Caco-2 (cell line): ENCODE results near the gene NEUROG1. TPM values are rescaled to one million over a fixed set of nuclear protein-coding genes. Genes with fewer than 3 reads are reported as not detected.

Source experiments
- BruUV-seq: library from RNA; stranded (reverse); fragments of 400-500 nt; replicated peaks from 2 replicates; lab custom pipeline; 2021; lab: Mats Ljungman, UMichigan
- CTCF ChIA-PET: fragments of 300-600 bp; sonication (Branson Sonifier 250); formaldehyde crosslinking; loops from one replicate; lab custom pipeline; 2022; ENCODE audit warnings: antibody characterized with exemption; lab: Charles Lee
- POLR2A ChIA-PET: fragments of 300-600 bp; sonication (Branson Sonifier 250); formaldehyde crosslinking; loops from one replicate; lab custom pipeline; 2022; ENCODE audit warnings: antibody characterized with exemption; lab: Charles Lee
- DNase-seq, 2 experiments: peaks; one replicate each; pipeline versions ENCODE4 v3.0.0 to v3.0.0-alpha.2; 2020 to 2022
- H3K27me3 ChIP-seq: replicated peaks from 2 replicates; pipeline ENCODE4 v1.6.0; 2011; ENCODE audit warnings: low read length; ENCODE audit not compliant: control insufficient read depth, insufficient read depth
- H3K36me3 ChIP-seq: 2 replicates; pipeline ENCODE4 v1.5.1; 2011; ENCODE audit warnings: low read length; ENCODE audit not compliant: control insufficient read depth, insufficient read depth
- H3K4me1 ChIP-seq: fragments of 250-450 bp; sonication (Bioruptor Pico); 2 replicates; pipeline ENCODE4 v1.5.1; 2020; ENCODE audit warnings: mild to moderate bottlenecking
- H3K4me3 ChIP-seq: 2 replicates; pipeline ENCODE4 v1.5.1; 2011; ENCODE audit warnings: low read depth, mild to moderate bottlenecking, control low read depth, low read length
- H3K9me3 ChIP-seq: fragments of 250-450 bp; sonication (Bioruptor Pico); 2 replicates; pipeline ENCODE4 v1.5.1; 2020; ENCODE audit warnings: mild to moderate bottlenecking, moderate library complexity
- H3K27ac Mint-ChIP-seq: one replicate; pipeline ENCODE4 v1.8.0; 2022; ENCODE audit warnings: mixed read lengths; ENCODE audit not compliant: unreplicated experiment
- H3K27me3 Mint-ChIP-seq: one replicate; pipeline ENCODE4 v1.8.0; 2022; ENCODE audit warnings: mixed read lengths; ENCODE audit not compliant: insufficient read depth, unreplicated experiment
- H3K36me3 Mint-ChIP-seq: one replicate; pipeline ENCODE4 v1.8.0; 2022; ENCODE audit warnings: mild to moderate bottlenecking, mixed read lengths; ENCODE audit not compliant: insufficient read depth, unreplicated experiment
- H3K4me1 Mint-ChIP-seq: one replicate; pipeline ENCODE4 v1.8.0; 2022; ENCODE audit warnings: low read depth, mixed read lengths; ENCODE audit not compliant: unreplicated experiment
- H3K4me3 Mint-ChIP-seq: one replicate; pipeline ENCODE4 v1.8.0; 2022; ENCODE audit warnings: mild to moderate bottlenecking, moderate library complexity, mixed read lengths; ENCODE audit not compliant: unreplicated experiment
- H3K9me3 Mint-ChIP-seq: one replicate; pipeline ENCODE4 v1.8.0; 2022; ENCODE audit warnings: mixed read lengths; ENCODE audit not compliant: unreplicated experiment
- CTCF ChIP-seq, 2 experiments: fragments of 200-600 bp in 1 of 2; IDR thresholded peaks; 1 replicate in 1 of 2; 2 replicates in 1 of 2; pipeline versions ENCODE4 v1.5.1 to v1.8.0; 2011 to 2022; ENCODE audit warnings: antibody characterized with exemption in 1 of 2, control low read depth in 1 of 2, inconsistent platforms in 1 of 2, low read depth in 1 of 2, low read length in 1 of 2, mild to moderate bottlenecking in 1 of 2, moderate library complexity in 1 of 2; ENCODE audit not compliant: insufficient read depth in 1 of 2, severe bottlenecking in 1 of 2, unreplicated experiment in 1 of 2
- intact Hi-C: fragments of 100-400 bp; cut with micrococcal nuclease; formaldehyde crosslinking; loops from one replicate; pipeline ENCODE4 v1.10.0; 2022; ENCODE audit not compliant: unreplicated experiment
- total RNA-seq: library from RNA; stranded (reverse); gene quantifications from 2 replicates; pipeline ENCODE4 v1.2.3, GENCODE V29; 2022

The NEUROG1 gene
- total RNA-seq, 1 experiment from 2014 or later, result not detected

DNA sequence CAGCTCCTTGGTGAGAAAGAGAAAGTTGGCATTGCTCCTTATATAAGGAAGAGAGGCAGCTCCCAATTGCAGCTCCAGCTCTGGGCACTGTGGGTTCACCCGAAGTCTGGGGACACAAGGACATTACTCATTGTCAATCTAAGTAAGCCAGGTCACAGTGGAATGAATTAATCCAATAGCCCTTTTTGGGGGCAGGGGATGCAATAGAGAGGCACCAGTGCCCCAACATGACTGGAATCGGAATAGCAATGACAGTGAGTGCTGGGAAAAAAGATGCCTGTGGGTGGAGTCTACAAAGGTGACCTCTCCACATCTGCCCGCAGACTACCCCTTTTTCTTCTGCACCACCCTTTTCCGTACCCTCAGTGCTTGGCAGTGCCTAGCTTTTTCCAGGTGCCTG lies 11.1 kb upstream of the NEUROG1 start:
- no TSS peak for BruUV-seq
- no peaks in the 10 kb centered on the region for H3K36me3 ChIP-seq
- CTCF ChIA-PET, result no interaction called here
- no peak for DNase-seq
- intact Hi-C loops, result no loop called here
- Mint-ChIP-seq H3K4me1 (no peaks in the 10 kb centered on the region), H3K9me3 (no peaks in the 10 kb centered on the region), H3K27ac (no peak overlapping the region), H3K36me3 (no peaks in the 10 kb centered on the region), H3K4me3 (no peak overlapping the region), H3K27me3 (peaks cover 11% of the 10 kb centered on the region)
- POLR2A ChIA-PET, result no interaction called here
- no peak for TF ChIP-seq CTCF (IDR thresholded peaks at IDR 0.05; ENCODE audit: insufficient read depth in 1 of 2, low read depth in 1 of 2, low read length in 1 of 2, severe bottlenecking in 1 of 2, unreplicated experiment in 1 of 2)
- peaks cover 11% of the 10 kb centered on the region for H3K4me1 ChIP-seq
- H3K4me3 ChIP-seq, result no peak overlapping the region
- no peaks in the 10 kb centered on the region for H3K9me3 ChIP-seq
- H3K27me3 ChIP-seq, result peaks cover 1% of the 10 kb centered on the region

GRCh38 chr5:135546101-135546500 lies 10.3 kb upstream of the NEUROG1 start:
- Mint-ChIP-seq H3K27me3 (peaks cover 15% of the 10 kb centered on the region), H3K36me3 (no peaks in the 10 kb centered on the region), H3K4me3 (no peak overlapping the region), H3K27ac (no peak overlapping the region), H3K4me1 (no peaks in the 10 kb centered on the region), H3K9me3 (no peaks in the 10 kb centered on the region)
- no peak for TF ChIP-seq CTCF (IDR thresholded peaks at IDR 0.05; ENCODE audit: insufficient read depth in 1 of 2, low read depth in 1 of 2, low read length in 1 of 2, severe bottlenecking in 1 of 2, unreplicated experiment in 1 of 2)
- no peak overlapping the region for H3K4me3 ChIP-seq
- no peaks in the 10 kb centered on the region for H3K9me3 ChIP-seq
- POLR2A ChIA-PET, result no interaction called here
- no peak for DNase-seq
- CTCF ChIA-PET, result no interaction called here
- intact Hi-C loops, result no loop called here
- BruUV-seq, result no TSS peak
- peaks cover 11% of the 10 kb centered on the region for H3K4me1 ChIP-seq
- no peaks in the 10 kb centered on the region for H3K36me3 ChIP-seq
- peaks cover 1% of the 10 kb centered on the region for H3K27me3 ChIP-seq

DNA sequence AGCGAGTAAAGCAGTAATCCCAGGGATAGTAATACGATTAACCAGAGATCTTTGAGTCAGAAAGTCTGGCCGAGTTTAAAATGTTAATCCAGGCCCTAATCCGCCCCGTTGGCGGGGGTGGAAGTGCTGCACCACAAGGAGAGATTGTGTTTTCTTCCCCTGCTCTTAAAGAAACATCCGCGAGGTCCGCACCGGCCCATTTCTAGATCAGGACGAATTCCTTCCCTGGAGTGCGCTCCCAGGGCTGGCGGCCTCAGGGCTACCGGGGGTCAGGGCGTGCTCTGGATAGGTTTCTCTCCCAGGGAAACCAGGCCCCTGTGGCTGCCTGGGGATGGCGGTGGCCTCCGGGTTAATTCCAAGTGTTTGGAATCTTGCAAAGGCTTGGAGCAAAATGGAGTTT lies 9.3 kb upstream of the NEUROG1 start:
- no peaks in the 10 kb centered on the region for H3K4me1 Mint-ChIP-seq
- no peaks in the 10 kb centered on the region for H3K9me3 ChIP-seq
- H3K27ac Mint-ChIP-seq, result no peak overlapping the region
- CTCF ChIA-PET, result interaction anchor here (0.7 kb wide), 1 partner anchor 31 kb away, joined by 3 read pairs; no protein-coding TSS in a partner anchor
- intact Hi-C loops, result no loop called here
- BruUV-seq, result no TSS peak
- H3K4me3 ChIP-seq, result no peak overlapping the region
- H3K27me3 Mint-ChIP-seq, result peaks cover 14% of the 10 kb centered on the region
- H3K9me3 Mint-ChIP-seq, result no peaks in the 10 kb centered on the region
- peaks cover 11% of the 10 kb centered on the region for H3K4me1 ChIP-seq
- H3K4me3 Mint-ChIP-seq, result no peak overlapping the region
- H3K27me3 ChIP-seq, result peaks cover 1% of the 10 kb centered on the region
- no peak for TF ChIP-seq CTCF (IDR thresholded peaks at IDR 0.05; ENCODE audit: insufficient read depth in 1 of 2, low read depth in 1 of 2, low read length in 1 of 2, severe bottlenecking in 1 of 2, unreplicated experiment in 1 of 2)
- H3K36me3 ChIP-seq, result no peaks in the 10 kb centered on the region
- DNase-seq, result no peak
- H3K36me3 Mint-ChIP-seq, result no peaks in the 10 kb centered on the region
- POLR2A ChIA-PET, result no interaction called here
